K562 (cell line): ENCODE data around the gene PIK3CA.

Experiments used
- CTCF ChIP-seq, 3 experiments: IDR thresholded peaks in 2 of 3; conservative IDR thresholded peaks in 1 of 3; 2 replicates each; pipeline ENCODE4 v1.5.1; 2011 to 2012; ENCODE audit warnings: low read length in 3 of 3, mild to moderate bottlenecking in 3 of 3, control low read depth in 2 of 3, improper control_type of control experiment in 1 of 3, inconsistent platforms in 1 of 3, low read depth in 1 of 3, mixed read lengths in 1 of 3, moderate library complexity in 1 of 3; ENCODE audit not compliant: insufficient read depth in 2 of 3
- E2F4 ChIP-seq: sonication (generic); formaldehyde crosslinking; IDR thresholded peaks from 2 replicates; pipeline ENCODE4 v1.8.0; 2022; ENCODE audit warnings: mild to moderate bottlenecking, low read depth, missing genetic modification reagents
- EGR1 ChIP-seq: fragments of 450-650 bp; conservative IDR thresholded peaks from 2 replicates; pipeline ENCODE4 v1.6.1; 2017; ENCODE audit warnings: mild to moderate bottlenecking
- JUN ChIP-seq, 2 experiments: sonication (generic) in 1 of 2; formaldehyde crosslinking in 1 of 2; IDR thresholded peaks; 2 replicates each; pipeline versions ENCODE4 v1.6.1 to v1.8.0; 2012 to 2022; ENCODE audit warnings: borderline replicate concordance in 2 of 2, mild to moderate bottlenecking in 2 of 2, improper control_type of control experiment in 1 of 2, low read depth in 1 of 2, low read length in 1 of 2, missing genetic modification reagents in 1 of 2
- JUND ChIP-seq, 2 experiments: IDR thresholded peaks; 2 replicates in 1 of 2; 3 replicates in 1 of 2; pipeline ENCODE4 v1.6.1; 2011; ENCODE audit warnings: borderline replicate concordance in 2 of 2, low read depth in 2 of 2, low read length in 2 of 2, improper control_type of control experiment in 1 of 2, missing biosample characterization in 1 of 2, missing genetic modification characterization in 1 of 2, missing genetic modification reagents in 1 of 2
- PHF8 ChIP-seq: fragments of 200-600 bp; sonication (generic); IDR thresholded peaks from 2 replicates; pipeline ENCODE4 v1.6.1; 2012; ENCODE audit warnings: mixed run types, mild to moderate bottlenecking, inconsistent platforms, low read length, moderate library complexity, borderline replicate concordance
- RFX5 ChIP-seq: IDR thresholded peaks from 2 replicates; pipeline ENCODE4 v1.6.1; 2011; ENCODE audit warnings: low read depth, mild to moderate bottlenecking, improper control_type of control experiment, low read length
- ZEB2 ChIP-seq: fragments of 450-650 bp; IDR thresholded peaks from 2 replicates; pipeline ENCODE4 v1.6.1; 2016
- ZNF224 ChIP-seq: sonication (generic); formaldehyde crosslinking; IDR thresholded peaks from 2 replicates; pipeline ENCODE4 v1.8.0; 2022; ENCODE audit warnings: mild to moderate bottlenecking, missing genetic modification reagents
- TF ChIP-seq, protein P1 (sequence below): fragments of 250-450 bp; sonication (Bioruptor Pico); IDR thresholded peaks from 2 replicates; pipeline ENCODE4 v1.4.0; 2020; ENCODE audit warnings: mild to moderate bottlenecking, moderate library complexity
- TF ChIP-seq, protein P2 (sequence below): sonication (generic); formaldehyde crosslinking; IDR thresholded peaks from 2 replicates; pipeline ENCODE4 v1.8.0; 2022; ENCODE audit warnings: missing genetic modification reagents, mild to moderate bottlenecking, borderline replicate concordance
- TF ChIP-seq, protein P3 (sequence below): sonication (generic); formaldehyde crosslinking; IDR thresholded peaks from 2 replicates; pipeline ENCODE4 v1.8.1; 2023; ENCODE audit warnings: mild to moderate bottlenecking, missing genetic modification reagents

- TF ChIP-seq, protein P1, sequence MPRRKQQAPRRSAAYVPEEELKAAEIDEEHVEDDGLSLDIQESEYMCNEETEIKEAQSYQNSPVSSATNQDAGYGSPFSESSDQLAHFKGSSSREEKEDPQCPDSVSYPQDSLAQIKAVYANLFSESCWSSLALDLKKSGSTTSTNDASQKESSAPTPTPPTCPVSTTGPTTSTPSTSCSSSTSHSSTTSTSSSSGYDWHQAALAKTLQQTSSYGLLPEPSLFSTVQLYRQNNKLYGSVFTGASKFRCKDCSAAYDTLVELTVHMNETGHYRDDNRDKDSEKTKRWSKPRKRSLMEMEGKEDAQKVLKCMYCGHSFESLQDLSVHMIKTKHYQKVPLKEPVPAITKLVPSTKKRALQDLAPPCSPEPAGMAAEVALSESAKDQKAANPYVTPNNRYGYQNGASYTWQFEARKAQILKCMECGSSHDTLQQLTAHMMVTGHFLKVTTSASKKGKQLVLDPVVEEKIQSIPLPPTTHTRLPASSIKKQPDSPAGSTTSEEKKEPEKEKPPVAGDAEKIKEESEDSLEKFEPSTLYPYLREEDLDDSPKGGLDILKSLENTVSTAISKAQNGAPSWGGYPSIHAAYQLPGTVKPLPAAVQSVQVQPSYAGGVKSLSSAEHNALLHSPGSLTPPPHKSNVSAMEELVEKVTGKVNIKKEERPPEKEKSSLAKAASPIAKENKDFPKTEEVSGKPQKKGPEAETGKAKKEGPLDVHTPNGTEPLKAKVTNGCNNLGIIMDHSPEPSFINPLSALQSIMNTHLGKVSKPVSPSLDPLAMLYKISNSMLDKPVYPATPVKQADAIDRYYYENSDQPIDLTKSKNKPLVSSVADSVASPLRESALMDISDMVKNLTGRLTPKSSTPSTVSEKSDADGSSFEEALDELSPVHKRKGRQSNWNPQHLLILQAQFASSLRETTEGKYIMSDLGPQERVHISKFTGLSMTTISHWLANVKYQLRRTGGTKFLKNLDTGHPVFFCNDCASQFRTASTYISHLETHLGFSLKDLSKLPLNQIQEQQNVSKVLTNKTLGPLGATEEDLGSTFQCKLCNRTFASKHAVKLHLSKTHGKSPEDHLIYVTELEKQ (CRISPR knock-in tag), result no peak
- TF ChIP-seq, protein P2, sequence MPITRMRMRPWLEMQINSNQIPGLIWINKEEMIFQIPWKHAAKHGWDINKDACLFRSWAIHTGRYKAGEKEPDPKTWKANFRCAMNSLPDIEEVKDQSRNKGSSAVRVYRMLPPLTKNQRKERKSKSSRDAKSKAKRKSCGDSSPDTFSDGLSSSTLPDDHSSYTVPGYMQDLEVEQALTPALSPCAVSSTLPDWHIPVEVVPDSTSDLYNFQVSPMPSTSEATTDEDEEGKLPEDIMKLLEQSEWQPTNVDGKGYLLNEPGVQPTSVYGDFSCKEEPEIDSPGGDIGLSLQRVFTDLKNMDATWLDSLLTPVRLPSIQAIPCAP (CRISPR knock-in tag), result no peak
- TF ChIP-seq, protein P3, sequence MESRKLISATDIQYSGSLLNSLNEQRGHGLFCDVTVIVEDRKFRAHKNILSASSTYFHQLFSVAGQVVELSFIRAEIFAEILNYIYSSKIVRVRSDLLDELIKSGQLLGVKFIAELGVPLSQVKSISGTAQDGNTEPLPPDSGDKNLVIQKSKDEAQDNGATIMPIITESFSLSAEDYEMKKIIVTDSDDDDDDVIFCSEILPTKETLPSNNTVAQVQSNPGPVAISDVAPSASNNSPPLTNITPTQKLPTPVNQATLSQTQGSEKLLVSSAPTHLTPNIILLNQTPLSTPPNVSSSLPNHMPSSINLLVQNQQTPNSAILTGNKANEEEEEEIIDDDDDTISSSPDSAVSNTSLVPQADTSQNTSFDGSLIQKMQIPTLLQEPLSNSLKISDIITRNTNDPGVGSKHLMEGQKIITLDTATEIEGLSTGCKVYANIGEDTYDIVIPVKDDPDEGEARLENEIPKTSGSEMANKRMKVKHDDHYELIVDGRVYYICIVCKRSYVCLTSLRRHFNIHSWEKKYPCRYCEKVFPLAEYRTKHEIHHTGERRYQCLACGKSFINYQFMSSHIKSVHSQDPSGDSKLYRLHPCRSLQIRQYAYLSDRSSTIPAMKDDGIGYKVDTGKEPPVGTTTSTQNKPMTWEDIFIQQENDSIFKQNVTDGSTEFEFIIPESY (CRISPR knock-in tag), result no peak
- TF ChIP-seq RFX5 (no peak), CTCF (IDR thresholded peaks at IDR 0.05 in 2 of 3, conservative IDR thresholded peaks at IDR 0.05 in 1 of 3; ENCODE audit: insufficient read depth in 2 of 3, low read depth in 1 of 3, low read length in 3 of 3) (no peak), PHF8 (no peak), ZEB2 (no peak), JUND (IDR thresholded peaks at IDR 0.05; ENCODE audit: borderline replicate concordance, low read depth, low read length) (no peak), JUND (tag; IDR thresholded peaks at IDR 0.05; ENCODE audit: borderline replicate concordance, low read depth, low read length) (no peak), E2F4 (CRISPR knock-in tag) (no peak), ZNF224 (CRISPR knock-in tag) (no peak), EGR1 (no peak), JUN (IDR thresholded peaks at IDR 0.05; ENCODE audit: borderline replicate concordance, low read depth, low read length) (no peak), JUN (CRISPR knock-in tag; IDR thresholded peaks at IDR 0.05; ENCODE audit: borderline replicate concordance) (no peak)
Observed at GRCh38 chr3:179113903-179114302, 34.3 kb upstream of the PIK3CA start.
